Naive thymus-derived CD4-positive, alpha-beta T cell (primary cell): ENCODE results near the gene CALML5. TPM values are rescaled to one million over a fixed set of nuclear protein-coding genes. Genes with fewer than 3 reads are reported as not detected.
A peak's percentile ranks its signal among the peaks of the same experiment; 100 is the strongest.

Source experiments
- ATAC-seq: fragments of 150-1000 bp; cut with Tn5 transposase; 2 replicates; pipeline ENCODE4 v1.10.0; 2021; ENCODE audit warnings: mild to moderate bottlenecking, moderate library complexity
- CTCF ChIA-PET: fragments of 350-600 bp; sonication (Branson Sonifier 250); formaldehyde crosslinking; loops from one replicate; lab custom pipeline; 2021; ENCODE audit warnings: antibody characterized with exemption; lab: Charles Lee
- POLR2A ChIA-PET: fragments of 350-600 bp; sonication (Branson Sonifier 250); formaldehyde crosslinking; loops from one replicate; lab custom pipeline; 2021; ENCODE audit warnings: antibody characterized with exemption, inconsistent platforms; lab: Charles Lee
- DNase-seq, 9 donors: peaks; one replicate each; pipeline versions ENCODE4 v3.0.0 to v3.0.0-alpha.2; 2020 to 2022; ENCODE audit warnings: mixed read lengths in 1 of 9
- H3K27ac ChIP-seq: one replicate; pipeline ENCODE4 v1.7.0; 2013; ENCODE audit warnings: mild to moderate bottlenecking, low read depth, low read length, moderate library complexity
- H3K27me3 ChIP-seq, 2 donors: one replicate each; pipeline ENCODE4 v1.7.0; 2013; ENCODE audit warnings: low read length in 2 of 2, mild to moderate bottlenecking in 2 of 2, moderate library complexity in 2 of 2; ENCODE audit not compliant: control insufficient read depth in 2 of 2, insufficient read depth in 2 of 2
- H3K36me3 ChIP-seq, 3 experiments: 1 replicate in 2 of 3; 2 replicates in 1 of 3; pipeline ENCODE4 v1.7.0; 2013; ENCODE audit warnings: low read length in 3 of 3, mild to moderate bottlenecking in 3 of 3, moderate library complexity in 1 of 3; ENCODE audit not compliant: insufficient read depth in 3 of 3, control insufficient read depth in 2 of 3
- H3K4me1 ChIP-seq, 2 donors: one replicate each; pipeline ENCODE4 v1.7.0; 2013; ENCODE audit warnings: low read length in 2 of 2, mild to moderate bottlenecking in 2 of 2, moderate library complexity in 1 of 2; ENCODE audit not compliant: control insufficient read depth in 2 of 2, insufficient read depth in 2 of 2
- H3K4me3 ChIP-seq: 2 replicates; pipeline ENCODE4 v1.7.0; 2013; ENCODE audit warnings: mild to moderate bottlenecking, low read length
- H3K9me3 ChIP-seq, 3 experiments: 1 replicate in 2 of 3; 2 replicates in 1 of 3; pipeline ENCODE4 v1.7.0; 2013; ENCODE audit warnings: low read length in 3 of 3; ENCODE audit not compliant: control insufficient read depth in 2 of 3
- H3K27ac Mint-ChIP-seq, 9 donors: one replicate each; pipeline ENCODE4 v1.8.0; 2020 to 2022; ENCODE audit warnings: mixed read lengths in 9 of 9, mild to moderate bottlenecking in 8 of 9, moderate library complexity in 5 of 9, inconsistent platforms in 2 of 9
- H3K27me3 Mint-ChIP-seq, 5 donors: one replicate each; pipeline ENCODE4 v1.8.0; 2021 to 2022; ENCODE audit warnings: mixed read lengths in 5 of 5, mild to moderate bottlenecking in 1 of 5
- H3K36me3 Mint-ChIP-seq, 5 donors: one replicate each; pipeline ENCODE4 v1.8.0; 2020 to 2022; ENCODE audit warnings: mixed read lengths in 5 of 5, mild to moderate bottlenecking in 3 of 5, inconsistent platforms in 1 of 5
- H3K4me1 Mint-ChIP-seq, 7 donors: one replicate each; pipeline ENCODE4 v1.8.0; 2020 to 2022; ENCODE audit warnings: mixed read lengths in 7 of 7, mild to moderate bottlenecking in 3 of 7, inconsistent platforms in 1 of 7
- H3K4me3 Mint-ChIP-seq, 10 donors: one replicate each; pipeline ENCODE4 v1.8.0; 2020 to 2022; ENCODE audit warnings: mild to moderate bottlenecking in 10 of 10, mixed read lengths in 10 of 10, moderate library complexity in 6 of 10, inconsistent platforms in 2 of 10
- H3K9me3 Mint-ChIP-seq, 11 donors: one replicate each; pipeline ENCODE4 v1.8.0; 2020 to 2022; ENCODE audit warnings: mixed read lengths in 11 of 11, mild to moderate bottlenecking in 4 of 11, inconsistent platforms in 1 of 11, moderate library complexity in 1 of 11
- intact Hi-C, 2 donors: fragments of 100-400 bp; cut with micrococcal nuclease; formaldehyde crosslinking; loops; one replicate each; pipeline ENCODE4 v1.15.1; 2023
- polyA plus RNA-seq, 2 donors: library from polyadenylated mRNA; unstranded; fragments of 300-500 nt; fragmentation: Illumina TruSeq; gene quantifications; one replicate each; pipeline ENCODE4 v1.2.3, GENCODE V29; 2021
- total RNA-seq, 6 experiments: library from RNA in 5 of 6; stranded (reverse) in 5 of 6; gene quantifications; 1 replicate in 5 of 6; 2 replicates in 1 of 6; pipeline ENCODE4 v1.2.3 and lab custom pipeline; 2021 to 2026

CALML5 gene
- total and polyA plus RNA-seq, 7 experiments from 2014 or later: not detected

DNA sequence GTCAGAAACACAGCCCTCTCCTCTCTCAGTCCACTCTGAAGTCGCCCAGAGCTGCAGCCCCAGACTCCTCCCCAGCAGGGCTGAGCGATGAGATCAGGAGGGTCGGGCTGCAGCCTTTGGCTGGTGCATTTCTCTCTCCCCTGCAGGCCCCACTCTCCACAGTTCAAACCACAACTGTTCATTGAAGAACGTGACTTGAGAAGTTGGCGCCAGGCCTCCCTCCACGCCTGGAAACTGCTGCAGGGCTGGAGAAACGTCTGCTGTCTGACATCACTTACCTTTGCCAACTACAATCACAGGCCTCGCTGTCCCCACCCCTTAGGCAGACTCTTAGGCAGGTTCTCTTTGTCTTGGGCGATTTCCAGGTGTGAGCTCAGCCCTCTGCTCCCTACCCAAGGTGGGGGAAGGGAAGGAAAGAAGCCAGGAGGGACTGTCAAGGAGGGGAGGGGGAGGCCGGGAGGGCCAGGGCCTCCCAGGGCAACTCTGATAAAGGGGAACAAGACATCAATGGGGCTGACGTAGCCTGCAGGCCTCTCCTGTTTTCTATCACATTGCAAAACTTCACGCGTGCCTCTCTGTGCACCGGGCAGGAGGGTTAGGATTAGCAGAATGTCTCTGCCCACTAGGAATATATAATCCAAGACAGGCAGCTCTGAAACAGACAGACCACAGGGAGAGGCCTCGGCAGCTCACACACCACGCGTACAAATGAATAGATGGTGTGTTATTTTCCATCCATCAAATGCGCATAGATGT is 32.7 kb downstream of the CALML5 start:
- peak; percentile 37 for ATAC-seq

DNA sequence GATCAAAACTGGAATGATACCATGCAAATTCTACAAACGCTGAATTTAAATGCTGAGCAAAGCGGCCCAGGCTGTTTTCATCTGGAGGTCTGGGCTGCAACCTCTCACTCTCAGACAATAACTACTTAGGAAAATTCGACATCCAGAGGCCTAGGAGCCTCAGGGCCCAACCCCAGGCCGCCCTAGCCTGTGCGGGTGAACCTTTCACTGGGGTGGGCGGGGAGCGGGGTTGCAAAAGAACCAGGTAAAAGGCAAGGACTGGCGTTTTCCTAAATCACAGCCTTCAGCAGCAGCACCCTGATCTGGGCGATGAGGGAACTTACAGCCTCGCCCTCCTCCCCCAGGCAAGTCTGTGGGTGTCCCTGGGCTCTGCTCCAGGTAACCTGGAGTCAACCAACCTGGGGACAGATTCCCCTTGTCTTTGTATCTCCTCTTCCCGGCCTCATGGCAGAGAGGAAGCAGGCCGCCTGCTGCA is 33.4 kb downstream of the CALML5 start:
- H3K4me3 Mint-ChIP-seq: peak overlapping the region in 1 of 10 donors; percentile 18
- H3K4me3 ChIP-seq: no peak overlapping the region
- H3K27ac Mint-ChIP-seq: peak overlapping the region in 3 of 9 donors; percentile 12 to 49 (median 22)
- H3K36me3 Mint-ChIP-seq: peaks cover 0 to 4% (median 2%) of the 10 kb centered on the region in 5 donors
- ChIA-PET POLR2A (no interaction called here), CTCF (no interaction called here)
- ATAC-seq: no peak
- H3K27me3 Mint-ChIP-seq: peaks cover 0 to 2% (median 0%) of the 10 kb centered on the region in 5 donors
- peaks cover 3 to 10% (median 7%) of the 10 kb centered on the region in 7 donors for H3K4me1 Mint-ChIP-seq
- H3K9me3 Mint-ChIP-seq: peaks cover 0 to 8% (median 0%) of the 10 kb centered on the region in 11 donors
- peaks cover 0 to 5% (median 0%) of the 10 kb centered on the region in 3 experiments for H3K9me3 ChIP-seq
- intact Hi-C loops: no loop called here
- no peaks in the 10 kb centered on the region for H3K27me3 ChIP-seq
- H3K27ac ChIP-seq: no peak overlapping the region
- H3K4me1 ChIP-seq: no peaks in the 10 kb centered on the region
- no peaks in the 10 kb centered on the region for H3K36me3 ChIP-seq
- DNase-seq: no peak

More for the DNA sequence above, 32.7 kb downstream of the CALML5 start:
- Histone ChIP-seq H3K4me1 (no peaks in the 10 kb centered on the region), H3K27ac (no peak overlapping the region), H3K36me3 (no peaks in the 10 kb centered on the region), H3K9me3 (peaks cover 0 to 5% (median 0%) of the 10 kb centered on the region in 3 experiments), H3K27me3 (no peaks in the 10 kb centered on the region), H3K4me3 (no peak overlapping the region)
- peak overlapping the region in 3 of 9 donors; percentile 12 to 49 (median 22) for H3K27ac Mint-ChIP-seq
- peaks cover 0 to 8% (median 0%) of the 10 kb centered on the region in 11 donors for H3K9me3 Mint-ChIP-seq
- ChIA-PET POLR2A (no interaction called here), CTCF (interaction anchor here (0.6 kb wide), 1 partner anchor 1525 kb away, joined by 3 read pairs; no protein-coding TSS in a partner anchor)
- peak in 1 of 9 donors; percentile 13 for DNase-seq
- intact Hi-C loops: no loop called here
- peaks cover 0 to 4% (median 0%) of the 10 kb centered on the region in 5 donors for H3K36me3 Mint-ChIP-seq
- peaks cover 3 to 9% (median 6%) of the 10 kb centered on the region in 7 donors for H3K4me1 Mint-ChIP-seq
- peaks cover 0 to 2% (median 0%) of the 10 kb centered on the region in 5 donors for H3K27me3 Mint-ChIP-seq
- H3K4me3 Mint-ChIP-seq: peak overlapping the region in 1 of 10 donors; percentile 18

DNA sequence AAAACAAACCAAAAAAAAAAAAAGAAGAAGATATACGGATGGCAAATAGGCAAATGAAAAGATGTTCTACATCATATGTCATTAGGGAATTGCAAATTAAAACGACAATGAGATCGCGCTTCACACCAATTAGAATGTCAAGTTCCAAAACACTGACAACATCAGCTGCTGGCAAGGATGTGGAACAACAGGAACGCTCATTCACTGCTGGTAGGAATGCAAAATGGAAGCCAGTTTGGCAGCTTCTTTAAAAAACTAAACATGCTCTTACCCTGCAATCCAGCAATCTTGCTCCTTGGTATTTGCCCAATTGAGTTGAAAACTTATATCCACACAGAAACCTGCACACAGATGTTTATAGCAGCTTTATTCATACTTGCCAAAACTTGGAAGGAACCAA is 34.8 kb downstream of the CALML5 start:
- Histone ChIP-seq H3K4me1 (no peaks in the 10 kb centered on the region), H3K36me3 (no peaks in the 10 kb centered on the region), H3K4me3 (no peak overlapping the region), H3K27ac (no peak overlapping the region), H3K9me3 (peaks cover 0 to 5% (median 0%) of the 10 kb centered on the region in 3 experiments), H3K27me3 (no peaks in the 10 kb centered on the region)
- Mint-ChIP-seq H3K27ac (no peak overlapping the region), H3K4me3 (no peak overlapping the region), H3K4me1 (peaks cover 3 to 10% (median 7%) of the 10 kb centered on the region in 7 donors), H3K27me3 (peaks cover 0 to 2% (median 0%) of the 10 kb centered on the region in 5 donors), H3K9me3 (peaks cover 0 to 8% (median 0%) of the 10 kb centered on the region in 11 donors), H3K36me3 (peaks cover 0 to 6% (median 4%) of the 10 kb centered on the region in 5 donors)
- intact Hi-C loops: no loop called here
- DNase-seq (no peak), ATAC-seq (no peak)
- ChIA-PET CTCF (interaction anchor here (1.0 kb wide), 1 partner anchor 16 kb away, joined by 6 read pairs; no protein-coding TSS in a partner anchor), POLR2A (no interaction called here)

DNA sequence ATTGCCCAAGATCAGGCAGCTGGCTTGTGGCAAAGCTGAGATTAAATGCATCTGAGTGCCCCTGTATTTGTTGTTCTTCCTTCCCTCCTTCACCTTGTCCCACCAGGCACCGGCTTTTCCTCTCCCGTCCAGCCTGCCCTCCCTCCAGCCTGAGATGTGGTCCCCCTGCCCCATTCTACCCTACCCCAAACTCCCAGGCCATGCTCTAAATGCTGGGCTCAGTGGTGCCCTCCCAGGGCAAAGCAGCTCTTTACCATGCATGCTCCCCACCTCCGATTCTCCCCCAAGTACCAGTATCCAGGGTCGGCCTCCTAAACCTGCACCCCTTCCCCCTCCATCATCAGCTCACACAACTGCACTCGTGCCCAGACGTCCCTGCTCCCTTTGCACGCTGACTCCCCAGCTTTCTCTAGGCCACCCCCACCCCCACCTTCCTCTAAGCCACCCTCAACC is 36.5 kb downstream of the CALML5 start:
- Histone ChIP-seq H3K9me3 (no peaks in the 10 kb centered on the region), H3K27me3 (no peaks in the 10 kb centered on the region), H3K4me3 (no peak overlapping the region), H3K27ac (no peak overlapping the region), H3K36me3 (no peaks in the 10 kb centered on the region), H3K4me1 (peaks cover 0 to 8% of the 10 kb centered on the region in 2 donors)
- DNase-seq (no peak), ATAC-seq (no peak)
- intact Hi-C loops: no loop called here
- ChIA-PET POLR2A (no interaction called here), CTCF (interaction anchor here (1.4 kb wide), 1 partner anchor 68 kb away, joined by 5 read pairs; no protein-coding TSS in a partner anchor)
- Mint-ChIP-seq H3K4me1 (peaks cover 5 to 26% (median 17%) of the 10 kb centered on the region in 7 donors), H3K4me3 (no peak overlapping the region), H3K9me3 (peaks cover 0 to 2% (median 0%) of the 10 kb centered on the region in 11 donors), H3K27ac (no peak overlapping the region), H3K27me3 (peaks cover 0 to 2% (median 0%) of the 10 kb centered on the region in 5 donors), H3K36me3 (peaks cover under 1 to 14% (median 10%) of the 10 kb centered on the region in 5 donors)

DNA sequence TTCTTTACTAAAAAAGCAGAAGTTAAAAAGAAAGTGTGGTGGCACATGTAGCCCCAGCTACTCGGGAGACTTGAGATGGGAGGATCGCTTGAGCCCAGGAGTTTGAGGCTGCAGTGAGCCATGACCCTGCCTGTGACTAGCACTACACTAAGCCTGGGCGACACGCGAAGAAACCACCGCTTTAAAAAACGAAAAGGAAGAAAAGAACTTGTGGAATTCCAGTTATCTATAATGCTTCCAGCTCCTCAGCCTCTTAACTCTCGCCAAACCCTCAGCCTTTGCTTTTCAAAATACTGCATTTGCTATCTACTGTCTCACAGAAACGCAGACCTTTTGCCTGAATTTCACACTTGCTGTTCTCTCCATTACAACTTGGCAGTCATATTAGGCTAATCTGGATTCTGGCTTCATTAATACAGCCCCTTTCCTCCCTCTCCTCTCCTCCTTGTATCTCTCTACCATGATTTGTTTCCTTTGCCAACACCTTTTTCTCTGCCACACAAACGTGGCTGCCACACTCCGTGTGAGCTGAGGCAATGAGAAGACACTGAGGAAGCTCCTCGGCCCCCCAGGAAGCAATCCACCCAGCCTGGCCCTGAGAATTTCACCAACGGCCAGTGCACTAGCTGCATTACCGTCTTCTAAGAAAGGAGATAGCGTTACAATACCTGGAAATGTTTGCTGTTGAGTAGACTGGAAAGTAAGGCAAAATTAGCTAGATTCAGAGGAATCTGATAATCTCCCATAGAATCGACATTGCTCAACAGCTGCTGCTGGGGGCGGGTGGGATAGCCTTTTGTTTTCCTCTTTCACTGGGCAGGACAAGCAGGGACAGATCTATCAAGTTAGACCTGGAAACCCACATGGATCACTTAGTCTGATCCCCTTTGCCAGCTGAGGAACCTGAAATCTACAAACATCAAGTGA is 37.2 kb downstream of the CALML5 start:
- CTCF ChIA-PET: interaction anchor here (1.4 kb wide), 1 partner anchor 68 kb away, joined by 5 read pairs; no protein-coding TSS in a partner anchor
- H3K4me3 Mint-ChIP-seq: no peak overlapping the region
- no peak overlapping the region for H3K27ac ChIP-seq

DNA sequence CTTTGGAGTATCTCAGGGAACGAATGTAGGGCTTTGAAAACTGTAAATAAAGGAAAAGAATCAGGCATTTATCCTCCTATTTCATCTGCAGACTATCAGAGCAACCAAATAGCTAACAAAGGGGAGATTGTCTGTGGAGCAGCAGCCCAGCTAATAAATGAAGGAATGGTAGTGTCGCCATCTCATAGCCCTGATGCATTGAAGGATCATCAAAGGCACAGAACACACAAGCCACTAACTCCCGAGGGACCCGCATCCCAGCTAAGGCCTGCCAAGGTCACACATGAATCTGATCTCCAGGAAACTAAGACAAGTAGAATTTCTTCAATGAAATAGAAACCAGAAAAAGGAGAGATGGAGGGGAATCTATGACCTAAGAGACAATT is 38.2 kb downstream of the CALML5 start:
- Histone ChIP-seq H3K4me3 (no peak overlapping the region), H3K9me3 (no peaks in the 10 kb centered on the region), H3K36me3 (peaks cover 0 to 7% (median 0%) of the 10 kb centered on the region in 3 experiments), H3K4me1 (peaks cover 0 to 10% of the 10 kb centered on the region in 2 donors), H3K27me3 (no peaks in the 10 kb centered on the region), H3K27ac (no peak overlapping the region)
- ATAC-seq (no peak), DNase-seq (no peak)
- Mint-ChIP-seq H3K4me3 (no peak overlapping the region), H3K9me3 (no peaks in the 10 kb centered on the region), H3K36me3 (peaks cover 0 to 22% (median 18%) of the 10 kb centered on the region in 5 donors), H3K27ac (no peak overlapping the region), H3K4me1 (peaks cover 8 to 27% (median 18%) of the 10 kb centered on the region in 7 donors), H3K27me3 (peaks cover 0 to 2% (median 0%) of the 10 kb centered on the region in 5 donors)
- intact Hi-C loops: no loop called here
- ChIA-PET CTCF (interaction anchor here (1.4 kb wide), 1 partner anchor 69 kb away, joined by 5 read pairs; no protein-coding TSS in a partner anchor), POLR2A (interaction anchor here (0.5 to 1.8 kb wide), 3 partner anchors 15 to 434 kb away, joined by 3 to 5 read pairs (median 3); no protein-coding TSS in a partner anchor)

More for the DNA sequence above, 37.2 kb downstream of the CALML5 start:
- DNase-seq: no peak
- Histone ChIP-seq H3K9me3 (no peaks in the 10 kb centered on the region), H3K36me3 (no peaks in the 10 kb centered on the region), H3K27me3 (no peaks in the 10 kb centered on the region), H3K4me1 (peaks cover 0 to 10% of the 10 kb centered on the region in 2 donors), H3K4me3 (no peak overlapping the region)
- Mint-ChIP-seq H3K9me3 (no peaks in the 10 kb centered on the region), H3K27ac (no peak overlapping the region), H3K36me3 (peaks cover 0 to 17% (median 12%) of the 10 kb centered on the region in 5 donors), H3K4me1 (peaks cover 8 to 30% (median 21%) of the 10 kb centered on the region in 7 donors), H3K27me3 (peaks cover 0 to 2% (median 0%) of the 10 kb centered on the region in 5 donors)
- POLR2A ChIA-PET: interaction anchor here (0.8 to 1.8 kb wide), 2 partner anchors 16 to 108 kb away, joined by 3 to 5 read pairs; no protein-coding TSS in a partner anchor
- ATAC-seq: no peak
- intact Hi-C loops: no loop called here
